ENCODE data around the gene IL23R. TPM values are rescaled to one million over a fixed set of nuclear protein-coding genes. Genes with fewer than 3 reads are reported as not detected.
"Not testable (repeated sequence)": the region's sequence is repeated elsewhere in the genome, so short reads cannot be mapped to it uniquely, and the experiment has no call there.

IL23R gene
- polyA plus RNA-seq, 1 donor, result 1.1 TPM

- Histone ChIP-seq H3K36me3 (ENCODE audit: control insufficient read depth, insufficient read depth, low read length) (no peaks in the 10 kb centered on the region), H3K27me3 (ENCODE audit: control insufficient read depth, insufficient read depth, low read length) (no peaks in the 10 kb centered on the region), H3K9me3 (ENCODE audit: control insufficient read depth, low read depth, low read length) (no peaks in the 10 kb centered on the region), H3K27ac (ENCODE audit: low read length) (no peak overlapping the region), H3K4me1 (ENCODE audit: control insufficient read depth, insufficient read depth, low read length) (peaks cover 2% of the 10 kb centered on the region), H3K4me3 (ENCODE audit: low read length) (no peak overlapping the region)
- no CpG with 5 or more reads among the region's 2 CpGs for WGBS (ENCODE audit: insufficient coverage, low lambda C conversion rate)
- no peak for DNase-seq
Measured at GRCh38 chr1:67191668-67192520, 25.6 kb downstream of the IL23R start.

DNA sequence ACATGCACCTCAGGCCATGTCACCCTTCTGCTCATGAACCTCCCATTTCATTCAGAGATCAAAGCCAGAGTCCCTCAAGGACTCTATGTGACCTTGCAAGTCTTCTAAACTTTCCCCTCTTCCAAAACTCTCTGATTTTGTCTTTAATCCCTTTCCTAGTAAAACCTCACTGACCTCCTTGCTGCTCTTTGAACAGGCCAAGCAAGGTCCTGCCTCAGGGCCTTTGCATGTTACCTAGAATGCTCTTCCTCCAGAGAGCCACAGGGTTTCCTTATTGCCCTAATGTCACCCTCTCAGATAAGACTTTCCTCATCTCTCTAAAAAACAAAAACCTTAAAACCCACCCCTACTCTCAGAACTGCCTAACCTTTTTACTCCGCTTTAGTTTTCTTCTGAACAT, 26.6 kb downstream of the IL23R start:
- H3K27ac ChIP-seq (ENCODE audit: low read length), result no peak overlapping the region
- no peak overlapping the region for H3K4me3 ChIP-seq (ENCODE audit: low read length)
- WGBS (ENCODE audit: insufficient coverage, low lambda C conversion rate), result 83% methylated on average over 1 of the region's 1 CpG
- H3K9me3 ChIP-seq (ENCODE audit: control insufficient read depth, low read depth, low read length), result no peaks in the 10 kb centered on the region
- H3K4me1 ChIP-seq (ENCODE audit: control insufficient read depth, insufficient read depth, low read length), result peaks cover 2% of the 10 kb centered on the region
- no peak for DNase-seq
- no peaks in the 10 kb centered on the region for H3K36me3 ChIP-seq (ENCODE audit: control insufficient read depth, insufficient read depth, low read length)
- H3K27me3 ChIP-seq (ENCODE audit: control insufficient read depth, insufficient read depth, low read length), result no peaks in the 10 kb centered on the region

GRCh38 chr1:67193704-67194103, 27.4 kb downstream of the IL23R start:
- no peak overlapping the region for H3K4me3 ChIP-seq (ENCODE audit: low read length)
- H3K36me3 ChIP-seq (ENCODE audit: control insufficient read depth, insufficient read depth, low read length), result no peaks in the 10 kb centered on the region
- WGBS (ENCODE audit: insufficient coverage, low lambda C conversion rate), result no CpG with 5 or more reads among the region's 3 CpGs
- no peaks in the 10 kb centered on the region for H3K27me3 ChIP-seq (ENCODE audit: control insufficient read depth, insufficient read depth, low read length)
- no peak overlapping the region for H3K27ac ChIP-seq (ENCODE audit: low read length)
- DNase-seq, result no peak
- no peaks in the 10 kb centered on the region for H3K9me3 ChIP-seq (ENCODE audit: control insufficient read depth, low read depth, low read length)
- H3K4me1 ChIP-seq (ENCODE audit: control insufficient read depth, insufficient read depth, low read length), result peaks cover 2% of the 10 kb centered on the region

- Histone ChIP-seq H3K4me3 (ENCODE audit: low read length) (no peak overlapping the region), H3K4me1 (ENCODE audit: control insufficient read depth, insufficient read depth, low read length) (peaks cover 2% of the 10 kb centered on the region), H3K9me3 (ENCODE audit: control insufficient read depth, low read depth, low read length) (no peaks in the 10 kb centered on the region), H3K36me3 (ENCODE audit: control insufficient read depth, insufficient read depth, low read length) (no peaks in the 10 kb centered on the region), H3K27me3 (ENCODE audit: control insufficient read depth, insufficient read depth, low read length) (no peaks in the 10 kb centered on the region), H3K27ac (ENCODE audit: low read length) (no peak overlapping the region)
- DNase-seq, result no peak
- WGBS (ENCODE audit: insufficient coverage, low lambda C conversion rate), result 100% methylated on average over 1 of the region's 2 CpGs
Measured at GRCh38 chr1:67194209-67194863, 28.1 kb downstream of the IL23R start.

- Histone ChIP-seq H3K36me3 (ENCODE audit: control insufficient read depth, insufficient read depth, low read length) (no peaks in the 10 kb centered on the region), H3K27me3 (ENCODE audit: control insufficient read depth, insufficient read depth, low read length) (no peaks in the 10 kb centered on the region), H3K4me1 (ENCODE audit: control insufficient read depth, insufficient read depth, low read length) (no peaks in the 10 kb centered on the region), H3K4me3 (ENCODE audit: low read length) (no peak overlapping the region), H3K9me3 (ENCODE audit: control insufficient read depth, low read depth, low read length) (no peaks in the 10 kb centered on the region), H3K27ac (ENCODE audit: low read length) (no peak overlapping the region)
- no CpG with 5 or more reads among the region's 3 CpGs for WGBS (ENCODE audit: insufficient coverage, low lambda C conversion rate)
- no peak for DNase-seq
Measured at GRCh38 chr1:67200755-67201154, 34.5 kb downstream of the IL23R start.

DNA sequence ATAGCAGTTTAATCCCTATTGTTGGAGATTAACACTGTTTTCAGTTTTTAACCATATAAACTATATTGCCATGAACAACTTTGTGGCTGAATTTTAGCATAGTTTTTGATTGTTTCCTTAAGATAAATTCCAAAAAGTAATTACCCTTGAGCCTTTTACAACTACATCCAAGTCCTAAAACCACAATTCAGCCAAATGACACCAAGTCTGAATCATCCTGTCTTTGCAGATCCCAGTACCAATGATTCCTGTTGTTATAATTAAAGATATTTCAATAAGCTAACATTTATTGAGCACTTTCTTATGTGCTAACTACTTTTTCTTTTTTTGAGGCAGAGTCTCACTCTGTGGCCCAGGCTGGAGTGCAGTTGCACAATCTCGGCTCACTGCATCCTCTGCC, 35.6 kb downstream of the IL23R start:
- DNase-seq, result no peak
- WGBS (ENCODE audit: insufficient coverage, low lambda C conversion rate), result 60% methylated on average over 1 of the region's 1 CpG

DNA sequence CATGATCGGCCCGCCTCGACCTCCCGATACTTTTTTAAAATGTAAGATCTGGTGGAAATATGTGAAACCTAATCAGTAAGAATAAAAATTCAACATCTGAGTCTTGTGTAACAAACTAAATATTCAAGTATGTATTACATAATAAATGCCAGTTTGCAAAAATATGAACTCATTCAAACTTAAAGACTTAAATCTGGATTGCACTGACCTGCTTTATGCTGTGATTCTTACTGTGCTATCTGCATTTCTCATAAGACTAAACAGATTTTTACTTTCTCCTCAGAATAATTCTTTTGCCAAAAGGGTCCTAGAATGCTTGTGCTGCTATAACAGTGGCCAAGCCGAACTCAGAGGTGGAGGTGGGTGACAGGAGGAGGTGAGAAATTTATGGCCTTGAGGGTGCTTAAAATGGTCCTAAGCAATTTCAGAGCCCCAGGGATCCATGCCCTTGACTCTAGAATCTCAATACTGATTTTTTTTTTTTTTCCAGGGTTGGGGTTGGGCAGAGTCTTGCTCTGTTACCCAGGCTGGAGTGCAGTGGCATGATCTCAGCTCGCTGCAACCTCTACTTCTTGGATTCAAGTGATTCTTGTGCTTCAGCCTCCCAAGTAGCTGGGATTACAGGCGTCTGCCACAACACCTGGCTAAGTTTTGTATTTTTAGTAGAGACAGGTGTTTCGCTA, 38.2 kb downstream of the IL23R start:
- WGBS (ENCODE audit: insufficient coverage, low lambda C conversion rate), result no CpG with 5 or more reads among the region's 8 CpGs
- DNase-seq, result no peak

More for the DNA sequence above, 35.6 kb downstream of the IL23R start:
- Histone ChIP-seq H3K27ac (ENCODE audit: low read length) (no peak overlapping the region), H3K4me3 (ENCODE audit: low read length) (no peak overlapping the region), H3K4me1 (ENCODE audit: control insufficient read depth, insufficient read depth, low read length) (no peaks in the 10 kb centered on the region), H3K36me3 (ENCODE audit: control insufficient read depth, insufficient read depth, low read length) (no peaks in the 10 kb centered on the region), H3K27me3 (ENCODE audit: control insufficient read depth, insufficient read depth, low read length) (no peaks in the 10 kb centered on the region), H3K9me3 (ENCODE audit: control insufficient read depth, low read depth, low read length) (no peaks in the 10 kb centered on the region)

DNA sequence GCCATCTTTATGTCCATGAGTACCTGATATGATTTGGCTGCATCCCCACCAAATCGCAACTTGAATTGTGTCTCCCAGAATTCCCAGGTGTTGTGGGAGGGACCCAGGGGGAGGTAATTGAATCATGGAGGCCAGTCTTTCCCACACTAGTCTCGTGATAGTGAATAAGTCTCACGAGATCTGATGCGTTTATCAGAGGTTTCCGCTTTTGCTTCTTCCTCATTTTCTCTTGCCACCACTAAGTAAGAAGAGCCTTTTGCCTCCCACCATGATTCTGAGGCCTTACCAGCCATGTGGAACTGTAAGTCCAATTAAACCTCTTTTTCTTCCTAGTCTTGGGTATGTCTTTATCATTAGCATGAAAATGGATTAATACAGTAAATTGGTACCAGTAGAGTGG, 41.1 kb downstream of the IL23R start:
- H3K4me3 ChIP-seq (ENCODE audit: low read length); H3K4me1 ChIP-seq (ENCODE audit: control insufficient read depth, insufficient read depth, low read length); DNase-seq; H3K36me3 ChIP-seq (ENCODE audit: control insufficient read depth, insufficient read depth, low read length); H3K27ac ChIP-seq (ENCODE audit: low read length); H3K9me3 ChIP-seq (ENCODE audit: control insufficient read depth, low read depth, low read length); H3K27me3 ChIP-seq (ENCODE audit: control insufficient read depth, insufficient read depth, low read length): not testable (repeated sequence)
- no CpG with 5 or more reads among the region's 5 CpGs for WGBS (ENCODE audit: insufficient coverage, low lambda C conversion rate)

More for the DNA sequence above, 38.2 kb downstream of the IL23R start:
- H3K27me3 ChIP-seq (ENCODE audit: control insufficient read depth, insufficient read depth, low read length), result no peaks in the 10 kb centered on the region
- H3K4me3 ChIP-seq (ENCODE audit: low read length), result no peak overlapping the region
- H3K27ac ChIP-seq (ENCODE audit: low read length), result no peak overlapping the region
- no peaks in the 10 kb centered on the region for H3K4me1 ChIP-seq (ENCODE audit: control insufficient read depth, insufficient read depth, low read length)
- H3K36me3 ChIP-seq (ENCODE audit: control insufficient read depth, insufficient read depth, low read length), result no peaks in the 10 kb centered on the region
- no peaks in the 10 kb centered on the region for H3K9me3 ChIP-seq (ENCODE audit: control insufficient read depth, low read depth, low read length)

DNA sequence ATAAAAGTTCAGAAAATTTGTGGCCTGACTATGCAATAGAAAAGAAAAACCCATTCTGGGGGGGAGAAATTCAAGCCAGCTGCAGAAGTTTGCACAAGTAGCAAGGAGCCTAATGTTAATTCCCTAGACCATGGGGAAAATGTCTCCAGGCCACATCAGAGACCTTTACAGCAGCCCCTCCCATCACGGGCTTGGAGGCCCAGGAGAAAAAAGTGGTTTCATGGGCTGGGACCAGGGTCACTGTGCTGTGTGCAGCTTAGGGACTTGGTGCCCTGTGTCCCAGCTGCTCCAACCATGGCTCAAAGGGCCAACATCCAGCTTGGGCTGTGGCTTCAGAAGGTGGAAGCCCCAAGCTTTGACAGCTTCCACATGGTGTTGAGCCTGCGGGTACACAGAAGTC, 42.0 kb downstream of the IL23R start:
- H3K27me3 ChIP-seq (ENCODE audit: control insufficient read depth, insufficient read depth, low read length), result no peaks in the 10 kb centered on the region
- no peak overlapping the region for H3K4me3 ChIP-seq (ENCODE audit: low read length)
- no CpG with 5 or more reads among the region's 2 CpGs for WGBS (ENCODE audit: insufficient coverage, low lambda C conversion rate)
- no peak overlapping the region for H3K27ac ChIP-seq (ENCODE audit: low read length)
- no peaks in the 10 kb centered on the region for H3K4me1 ChIP-seq (ENCODE audit: control insufficient read depth, insufficient read depth, low read length)
- H3K9me3 ChIP-seq (ENCODE audit: control insufficient read depth, low read depth, low read length), result no peaks in the 10 kb centered on the region
- no peaks in the 10 kb centered on the region for H3K36me3 ChIP-seq (ENCODE audit: control insufficient read depth, insufficient read depth, low read length)
- no peak for DNase-seq

DNA sequence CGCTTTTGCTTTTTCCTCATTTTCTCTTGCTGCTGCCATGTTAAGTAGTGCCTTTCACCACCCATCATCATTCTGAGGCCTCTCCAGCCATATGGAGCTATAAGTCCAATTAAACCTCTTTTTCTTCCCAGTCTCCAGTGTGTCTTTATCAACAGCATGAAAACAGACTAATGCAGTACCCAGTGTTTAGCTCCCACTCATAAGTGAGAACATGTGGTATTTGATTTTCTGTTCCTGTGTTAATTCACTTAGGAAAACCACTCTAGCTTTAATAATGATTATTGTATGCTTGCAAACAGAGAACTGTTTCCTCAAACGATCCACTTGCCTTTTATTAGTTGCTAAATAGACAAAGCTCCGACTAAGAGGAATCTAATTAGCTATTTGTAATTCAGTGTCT, 43.3 kb downstream of the IL23R start:
- no peak for DNase-seq
- Histone ChIP-seq H3K4me3 (ENCODE audit: low read length) (no peak overlapping the region), H3K4me1 (ENCODE audit: control insufficient read depth, insufficient read depth, low read length) (no peaks in the 10 kb centered on the region), H3K27me3 (ENCODE audit: control insufficient read depth, insufficient read depth, low read length) (no peaks in the 10 kb centered on the region), H3K36me3 (ENCODE audit: control insufficient read depth, insufficient read depth, low read length) (no peaks in the 10 kb centered on the region), H3K27ac (ENCODE audit: low read length) (no peak overlapping the region), H3K9me3 (ENCODE audit: control insufficient read depth, low read depth, low read length) (no peaks in the 10 kb centered on the region)
- WGBS (ENCODE audit: insufficient coverage, low lambda C conversion rate), result no CpG with 5 or more reads among the region's 3 CpGs

Data from large intestine (tissue), 3 donors.